Activated CD4-positive, CD25-positive, alpha-beta regulatory T cell treated with anti-CD3 and anti-CD28 coated beads, Interleukin-2, amount 50 U/mL, for 16 hours (primary cell): ENCODE data around the gene CAPN6.

Experiments
- DNase-seq: peaks from one replicate; pipeline ENCODE4 v3.0.0-alpha.2; 2020; ENCODE audit warnings: low read depth, low spot score

CAPN6 gene

GRCh38 chrX:111200327-111200726 is 70.0 kb downstream of the CAPN6 start:
- DNase-seq, result no peak

GRCh38 chrX:111199505-111199904 is 70.8 kb downstream of the CAPN6 start:
- DNase-seq, result no peak
